ENCODE measurements around the gene FOXJ1.

Gene FOXJ1

GRCh38 chr17:76160896-76161528 lies 20.0 kb upstream of the FOXJ1 start:
- peak; percentile 10 for DNase-seq

GRCh38 chr17:76159157-76159556 lies 18.1 kb upstream of the FOXJ1 start:
- no peak for DNase-seq

- DNase-seq = no peak
These were observed 16.7 kb upstream of the FOXJ1 start for GRCh38 chr17:76157759-76158158.

GRCh38 chr17:76156662-76156991 lies 15.6 kb upstream of the FOXJ1 start:
- DNase-seq = no peak

- no peak for DNase-seq
These were observed 15.1 kb upstream of the FOXJ1 start for GRCh38 chr17:76155988-76156661.

GRCh38 chr17:76154936-76155845 lies 14.1 kb upstream of the FOXJ1 start:
- DNase-seq = no peak

GRCh38 chr17:76154292-76154691 lies 13.2 kb upstream of the FOXJ1 start:
- DNase-seq = no peak

- no peak for DNase-seq
These were observed 12.6 kb upstream of the FOXJ1 start for GRCh38 chr17:76153640-76154039.

GRCh38 chr17:76153202-76153601 lies 12.2 kb upstream of the FOXJ1 start:
- DNase-seq = no peak

- DNase-seq = no peak
These were observed 11.5 kb upstream of the FOXJ1 start for GRCh38 chr17:76152591-76152990.

GRCh38 chr17:76151896-76152454 lies 10.9 kb upstream of the FOXJ1 start:
- no peak for DNase-seq

- DNase-seq = no peak
These were observed 9.9 kb upstream of the FOXJ1 start for GRCh38 chr17:76150712-76151622.

- no peak for DNase-seq
These were observed 8.2 kb upstream of the FOXJ1 start for GRCh38 chr17:76149214-76149613.

- DNase-seq = no peak
These were observed 6.9 kb upstream of the FOXJ1 start for GRCh38 chr17:76148015-76148326.

- DNase-seq = peak; percentile 43
These were observed 6.4 kb upstream of the FOXJ1 start for GRCh38 chr17:76147211-76148014.

- no peak for DNase-seq
These were observed 5.2 kb upstream of the FOXJ1 start for GRCh38 chr17:76146053-76146851.

GRCh38 chr17:76145231-76146052 lies 4.4 kb upstream of the FOXJ1 start:
- no peak for DNase-seq

GRCh38 chr17:76142585-76143041 lies 1.6 kb upstream of the FOXJ1 start:
- no peak for DNase-seq

- no peak for DNase-seq
These were observed 1.1 kb upstream of the FOXJ1 start for GRCh38 chr17:76142039-76142584.
